Caki2 (cell line): Measurements from ENCODE around the gene SELENOK. TPM values are rescaled to one million over a fixed set of nuclear protein-coding genes. Genes with fewer than 3 reads are reported as not detected.

Experiments used
- DNase-seq: peaks from one replicate; pipeline ENCODE4 v3.0.0-alpha.2; 2015; ENCODE audit warnings: low read depth
- in situ Hi-C: cut with HindIII; loops from 2 replicates; pipeline ENCODE4 v1.10.0; 2016; ENCODE audit warnings: low sequenced_read_pairs, low pct_unique_long_range_greater_than_20kb, mixed read lengths
- total RNA-seq: library from RNA; depleted of rRNA; stranded (reverse); fragments of >200 nt; shearing (Covaris generic); gene quantifications from 2 replicates; pipeline ENCODE4 v1.2.3, GENCODE V29; 2014; ENCODE audit warnings: low replicate concordance

The SELENOK gene
- total RNA-seq, 1 experiment from 2014 or later, result 65.6 TPM

DNA sequence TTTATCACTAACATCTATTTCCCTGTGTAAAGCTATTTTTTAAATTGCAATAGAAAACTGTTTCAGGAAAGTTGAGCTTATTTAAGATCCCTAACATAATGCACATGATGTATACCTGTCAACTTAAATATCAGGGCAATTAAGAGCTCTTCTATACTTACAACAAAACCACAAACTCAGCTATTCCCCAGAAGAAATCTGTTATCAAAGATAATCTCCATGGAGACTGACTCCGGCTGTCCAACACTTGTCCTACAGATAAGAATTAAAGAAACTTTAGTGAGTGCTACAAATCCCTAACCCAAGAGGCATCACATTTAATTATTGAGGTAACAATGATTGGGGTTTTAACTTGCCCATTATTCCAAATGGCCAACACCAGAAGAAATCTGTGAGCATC, 3.4 kb downstream of the SELENOK start:
- in situ Hi-C loops, result no loop called here
- DNase-seq, result no peak

DNA sequence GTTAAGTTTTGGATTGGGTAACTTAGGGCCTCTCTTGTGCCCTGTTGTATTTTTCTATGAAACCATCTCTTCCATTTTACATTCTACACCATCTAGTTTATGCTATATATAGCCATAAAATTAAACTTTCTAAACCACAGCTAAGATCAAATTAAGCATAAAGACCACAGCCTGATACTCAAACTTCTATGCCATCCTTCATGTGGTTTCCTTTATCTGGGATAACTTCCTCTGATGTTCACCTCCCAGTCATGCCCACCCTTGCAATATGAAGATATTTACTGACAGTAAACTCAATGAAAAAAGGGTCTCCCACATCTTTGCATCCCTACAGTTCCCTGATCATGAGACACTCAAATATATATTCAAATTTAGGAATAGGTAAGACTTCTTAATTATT, 4.2 kb downstream of the SELENOK start:
- no peak for DNase-seq
- in situ Hi-C loops, result no loop called here

DNA sequence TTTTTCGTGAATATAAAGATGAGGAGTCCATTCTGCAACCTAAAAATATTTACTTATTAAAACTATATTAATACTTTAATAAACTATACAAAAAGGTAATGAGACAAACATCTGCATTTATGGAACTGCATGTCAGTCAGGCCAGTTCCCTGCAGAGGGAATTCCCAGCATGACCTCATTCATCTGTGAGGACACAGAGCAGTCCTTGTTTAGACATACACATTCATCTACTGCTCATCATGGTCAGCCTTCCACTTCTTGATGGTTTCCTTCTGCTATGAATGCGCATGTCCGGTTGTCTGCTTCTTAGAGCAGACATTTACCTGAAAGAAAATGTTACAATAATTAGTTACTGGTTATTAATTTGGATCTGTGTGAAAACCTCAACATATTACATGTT, 6.4 kb downstream of the SELENOK start:
- in situ Hi-C loops, result no loop called here
- no peak for DNase-seq

DNA sequence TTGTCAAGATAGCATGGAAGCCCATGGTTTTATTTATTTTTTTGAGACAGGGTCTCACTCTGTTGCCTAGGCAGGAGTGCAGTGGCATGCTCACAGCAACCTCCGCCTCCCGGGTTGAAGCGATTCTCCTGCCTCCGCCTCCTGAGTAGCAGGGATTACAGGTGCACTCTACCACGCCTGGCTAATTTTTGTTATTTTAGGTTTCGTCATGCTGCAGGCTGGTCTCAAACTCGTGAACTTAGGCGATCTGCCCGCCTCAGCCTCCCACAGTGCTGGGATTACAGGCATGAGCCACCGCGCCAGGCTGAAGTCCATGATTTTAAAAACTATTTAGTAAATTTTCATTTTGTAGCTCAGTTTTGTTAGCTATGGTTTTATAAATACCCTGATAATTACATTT, 7.0 kb downstream of the SELENOK start:
- in situ Hi-C loops, result no loop called here
- no peak for DNase-seq

DNA sequence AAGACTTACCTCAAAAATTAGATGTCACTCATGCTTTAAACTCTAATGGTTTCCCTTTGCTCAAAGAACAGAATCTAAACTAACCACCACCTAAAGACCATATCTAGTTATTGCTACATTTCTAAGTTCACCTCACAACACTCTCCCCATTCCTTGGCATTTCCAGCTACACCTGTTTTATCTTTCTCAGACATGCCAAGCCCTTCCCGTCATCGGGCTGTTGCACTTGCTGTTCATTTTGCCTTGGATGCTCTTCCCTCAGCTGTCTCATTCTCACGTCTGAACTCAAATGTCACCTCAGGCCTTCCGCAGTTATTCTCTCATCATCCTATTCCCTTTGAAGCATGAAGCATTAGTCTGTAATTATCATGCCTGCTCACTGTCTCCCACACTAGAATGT, 8.7 kb downstream of the SELENOK start:
- in situ Hi-C loops, result no loop called here
- DNase-seq, result no peak

DNA sequence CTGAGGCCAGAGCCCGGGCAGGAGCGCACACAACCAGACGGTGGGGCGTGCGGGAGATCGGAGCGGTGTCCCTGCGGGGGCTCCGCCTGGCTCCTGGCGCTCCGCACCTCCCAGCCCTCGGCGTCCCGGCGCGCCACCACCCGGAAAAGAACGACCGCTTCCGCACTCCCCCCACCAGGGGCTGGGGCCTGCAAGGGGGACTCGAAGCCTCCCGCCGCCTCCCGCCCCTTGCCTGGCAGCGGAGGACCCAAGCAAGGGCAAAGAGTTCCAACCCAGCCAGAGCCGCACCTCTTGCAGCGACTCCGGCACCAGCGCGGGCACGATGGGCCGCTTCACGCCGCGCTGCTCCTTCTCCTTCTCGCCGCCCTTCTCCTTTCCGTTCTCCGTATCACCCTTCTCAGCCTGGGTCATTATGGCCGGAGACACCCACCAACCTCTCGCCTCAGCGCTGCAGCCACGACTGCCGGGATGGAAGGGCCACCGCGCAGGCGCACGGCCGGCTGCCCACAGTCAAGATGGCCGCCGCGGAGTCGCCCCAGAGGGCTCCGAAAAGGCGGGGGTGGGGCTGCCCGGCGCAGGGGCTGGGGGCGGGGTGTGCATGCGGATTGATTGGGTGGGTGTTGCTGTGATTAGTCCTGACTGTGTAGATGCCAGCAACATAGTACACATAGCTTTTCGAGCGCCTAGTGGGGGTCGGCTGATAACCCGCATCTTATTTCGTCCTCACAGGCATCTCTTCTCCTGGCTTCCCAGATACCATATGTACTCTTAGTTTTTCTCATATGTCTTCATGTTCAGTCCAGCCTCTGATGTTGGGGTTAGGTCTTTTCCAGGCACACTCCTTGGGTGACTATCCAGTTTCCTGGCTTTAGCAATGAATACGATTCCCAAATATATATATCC, 9.7 kb downstream of the SELENOK start, which contains the start of gene ACTR8:
ACTR8 (minus strand) TSS at position 462 of the 903 bp plus-strand sequence; CDS start at position 411, 51 bp downstream.
- in situ Hi-C loops, result no loop called here
- DNase-seq, result peak; percentile 72

DNA sequence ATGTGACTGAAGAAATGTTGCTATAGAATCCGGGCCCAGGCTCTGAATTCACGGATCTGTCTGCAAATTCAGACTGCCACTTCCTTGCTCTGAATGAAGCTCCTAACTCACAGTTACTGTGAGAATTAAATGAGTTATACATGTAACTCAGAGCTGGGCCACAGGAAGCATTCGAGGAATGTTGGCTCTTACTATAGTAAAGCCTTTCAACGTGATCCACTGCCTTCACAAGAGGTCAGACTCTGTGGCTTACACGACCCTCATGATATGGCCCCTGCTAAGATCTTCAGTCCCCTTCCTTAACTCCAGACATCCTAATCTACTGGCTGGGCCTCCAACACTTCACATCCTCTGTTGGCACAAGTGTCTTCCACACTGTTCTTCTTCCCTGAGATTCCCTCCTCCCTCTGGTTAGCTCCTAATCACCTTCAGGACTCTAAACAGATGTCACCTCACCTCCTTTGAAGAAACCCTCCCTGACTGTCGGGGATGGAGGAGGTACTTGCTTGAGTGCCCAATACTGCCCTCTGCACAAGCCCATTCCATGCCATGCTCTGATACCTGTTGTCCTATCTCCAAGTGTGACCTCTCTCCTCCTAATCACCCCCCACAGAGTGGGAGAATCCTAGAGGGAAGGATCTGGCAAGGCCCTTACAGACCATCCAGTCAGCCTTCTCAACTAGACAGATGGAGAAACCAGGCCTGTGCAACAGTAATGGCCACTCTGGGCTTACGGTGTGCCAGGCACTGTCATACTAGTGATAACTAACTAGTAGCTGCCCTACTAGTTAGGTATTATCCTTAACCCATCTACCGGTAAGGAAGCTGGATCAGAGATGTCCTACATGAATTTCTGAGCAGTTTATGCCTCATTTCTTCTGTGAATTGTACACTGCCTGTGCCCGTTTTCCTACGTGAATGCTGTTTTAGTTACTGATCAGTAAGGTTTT, 11.0 kb downstream of the SELENOK start:
- no peak for DNase-seq
- in situ Hi-C loops, result no loop called here

DNA sequence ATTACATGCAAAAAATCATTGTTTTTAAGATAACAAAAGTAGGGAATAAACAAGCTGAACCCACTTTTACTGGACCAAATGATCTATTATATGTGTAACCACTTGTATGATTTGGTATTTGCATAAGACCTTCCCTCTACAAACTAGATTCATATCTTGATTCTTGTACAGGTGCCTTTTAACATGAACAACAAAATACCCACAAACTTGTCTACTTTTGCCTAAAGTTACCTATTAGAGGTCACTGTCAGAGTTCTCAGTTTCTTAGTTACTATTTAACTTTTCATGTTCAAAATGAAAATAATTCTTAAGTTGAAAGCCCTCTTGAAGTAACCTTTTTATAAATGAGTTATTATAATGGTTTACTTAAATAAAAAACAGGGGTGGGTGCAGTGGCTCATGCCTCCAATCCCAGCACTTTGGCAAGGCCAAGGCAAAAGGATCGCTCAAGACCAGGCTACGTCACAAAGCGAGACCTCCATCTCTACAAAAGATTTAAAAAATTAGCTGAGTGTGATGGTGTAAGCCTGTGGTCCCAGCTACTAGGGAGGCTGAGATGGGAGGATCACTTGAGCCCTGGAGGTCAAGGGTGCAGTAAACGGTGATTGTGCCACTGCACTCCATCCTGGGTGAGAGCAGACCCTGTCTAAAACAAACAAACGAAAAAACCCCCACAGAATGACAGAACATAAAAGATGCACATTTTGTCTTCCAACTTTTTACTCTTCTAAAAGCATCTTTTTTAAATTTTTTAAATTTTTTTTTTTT, 25.7 kb downstream of the SELENOK start:
- DNase-seq, result no peak
- in situ Hi-C loops, result no loop called here

DNA sequence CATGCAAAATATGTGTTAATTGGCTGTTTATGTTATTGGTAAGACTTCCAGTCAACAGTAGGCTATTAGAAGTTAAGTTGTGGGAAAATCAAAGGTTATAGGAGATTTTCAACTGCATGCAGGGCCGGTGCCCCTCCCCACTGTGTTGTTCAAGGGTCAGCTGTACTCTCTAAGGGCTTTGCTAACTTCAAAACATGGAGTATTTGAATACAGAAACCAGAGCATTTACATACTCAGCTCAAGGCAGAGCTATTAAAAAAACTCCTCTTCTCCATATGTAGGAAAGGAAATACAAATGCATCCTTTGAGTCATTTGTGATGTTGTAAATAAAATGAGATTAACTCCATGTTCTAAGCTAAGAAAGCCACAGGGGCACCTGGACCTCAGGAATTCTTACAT, 28.5 kb downstream of the SELENOK start:
- DNase-seq, result no peak
- in situ Hi-C loops, result no loop called here

DNA sequence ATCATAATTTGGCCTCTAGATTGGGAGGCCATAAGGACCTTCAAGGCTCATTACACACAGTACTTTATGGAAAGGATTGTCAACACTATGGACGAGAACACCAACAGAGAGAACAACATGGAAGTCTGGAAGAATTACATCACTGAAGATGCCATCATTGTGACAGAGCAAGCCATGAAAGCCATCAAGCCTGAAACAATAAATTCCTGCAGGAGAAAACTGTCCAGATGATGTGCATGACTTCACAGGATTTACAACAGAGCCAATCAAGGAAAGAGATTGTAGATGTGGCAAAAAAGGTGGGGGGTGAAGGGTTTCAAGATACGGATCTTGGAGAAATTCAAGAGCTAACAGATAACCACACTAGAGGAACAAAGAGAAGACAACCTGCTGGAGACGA, 29.4 kb downstream of the SELENOK start:
- DNase-seq, result peak; percentile 62
- in situ Hi-C loops, result no loop called here

DNA sequence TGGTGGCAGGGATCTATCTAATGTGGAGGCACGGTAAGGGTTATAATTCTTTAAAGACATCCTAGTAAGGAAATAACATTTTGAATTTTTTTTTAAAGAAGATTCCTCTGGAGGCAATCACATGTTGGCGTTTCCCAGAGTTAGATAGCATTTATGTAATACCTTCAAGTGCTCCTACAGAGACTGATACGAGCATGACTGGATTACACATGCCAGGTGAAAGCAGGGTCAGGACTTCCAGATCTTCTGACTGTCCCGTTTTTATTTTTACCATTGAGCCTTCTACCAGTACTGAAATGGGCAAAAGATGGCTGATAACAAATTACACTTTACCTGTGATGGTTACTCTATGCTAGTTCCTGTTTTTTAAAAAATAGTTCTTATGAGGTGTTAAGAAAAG, 31.5 kb downstream of the SELENOK start:
- in situ Hi-C loops, result no loop called here
- no peak for DNase-seq

DNA sequence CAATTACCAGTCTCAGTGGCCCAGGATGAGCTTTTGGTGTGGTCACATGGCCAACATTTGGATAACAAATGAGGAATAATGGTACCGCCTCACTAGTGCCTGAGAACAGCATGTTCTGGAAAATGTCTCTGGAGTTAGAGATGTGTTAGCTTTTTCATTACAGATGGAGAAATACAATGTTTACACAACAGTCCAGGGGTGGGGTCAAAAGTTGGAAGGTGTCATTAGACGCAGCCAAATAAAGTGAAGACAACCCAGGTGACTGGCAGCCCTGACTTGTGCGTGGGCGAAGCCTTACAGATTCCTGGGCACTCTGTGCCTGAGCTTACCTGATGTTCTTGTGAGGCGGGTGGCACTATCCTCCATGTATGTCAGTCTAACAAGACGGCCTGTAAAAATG, 32.5 kb downstream of the SELENOK start:
- in situ Hi-C loops, result no loop called here
- no peak for DNase-seq

DNA sequence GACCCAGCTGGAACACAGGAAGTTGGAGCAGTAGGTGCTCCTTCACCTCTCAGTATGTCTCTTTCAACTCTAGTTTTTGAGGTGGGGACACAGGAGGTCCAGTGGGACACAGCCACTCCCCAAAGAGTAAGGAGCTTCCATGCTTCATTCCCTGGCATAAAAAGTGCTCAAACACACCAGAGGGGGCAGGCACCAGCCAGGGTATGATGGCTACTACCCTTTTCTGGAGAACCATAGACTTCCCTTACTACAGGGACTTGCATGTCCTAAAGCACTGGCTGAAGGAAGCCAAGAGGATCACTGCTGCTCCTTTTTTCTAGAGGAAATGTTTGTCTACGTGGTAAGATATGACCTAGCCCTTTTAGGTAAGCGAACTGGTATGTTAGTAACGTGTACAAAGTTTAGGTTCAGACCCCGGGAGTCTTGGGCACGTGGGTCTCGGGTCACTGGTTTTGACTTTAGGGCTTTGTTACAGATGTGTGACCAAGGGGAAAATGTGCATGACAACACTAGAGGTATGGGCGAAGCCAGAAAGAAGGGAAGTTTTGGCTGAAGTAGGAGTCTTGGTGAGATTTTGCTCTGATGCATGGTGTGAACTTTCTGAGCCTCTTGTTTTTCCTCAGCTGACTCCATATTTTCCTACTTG, 33.4 kb downstream of the SELENOK start:
- in situ Hi-C loops, result no loop called here
- peak; percentile 23 for DNase-seq

DNA sequence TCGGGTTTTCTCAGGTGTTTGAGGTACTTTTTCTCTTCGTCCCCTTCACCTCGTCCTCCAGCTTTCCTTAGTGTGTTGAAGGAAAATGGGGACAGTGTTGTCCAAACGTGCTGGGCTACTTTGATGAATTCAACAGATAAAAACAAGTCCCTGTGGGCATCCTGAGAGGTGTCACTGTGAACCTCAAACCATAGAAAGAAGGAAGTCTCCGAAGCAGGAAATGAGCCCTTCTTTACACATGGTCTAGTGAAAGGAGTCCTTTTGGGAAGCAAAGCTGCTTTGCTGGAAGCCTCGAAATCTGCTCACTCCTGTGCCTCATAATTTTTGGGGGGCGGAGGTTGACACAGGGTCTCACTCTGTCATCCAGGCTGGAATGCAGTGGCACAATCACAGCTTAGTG, 34.7 kb downstream of the SELENOK start:
- no peak for DNase-seq
- in situ Hi-C loops, result no loop called here

DNA sequence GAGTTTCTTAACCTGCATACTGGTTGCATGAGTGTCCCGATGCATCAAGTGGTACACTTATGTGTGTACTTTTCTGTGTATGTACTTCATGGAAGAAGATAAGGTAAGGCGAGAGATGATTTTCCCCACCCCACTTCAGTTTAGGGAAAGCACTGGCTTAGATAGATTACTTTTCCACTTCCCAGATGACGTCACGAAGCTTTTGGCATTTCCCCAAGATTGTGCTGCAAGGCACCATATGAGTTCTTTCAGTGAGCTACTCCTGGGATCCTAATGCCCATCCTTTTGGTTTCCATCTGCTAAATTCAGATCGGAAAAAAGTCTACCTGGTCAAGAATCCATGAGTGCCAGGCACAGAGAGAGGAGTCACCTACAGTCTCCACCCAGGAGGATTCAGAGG, 40.8 kb downstream of the SELENOK start:
- DNase-seq, result no peak
- in situ Hi-C loops, result no loop called here

DNA sequence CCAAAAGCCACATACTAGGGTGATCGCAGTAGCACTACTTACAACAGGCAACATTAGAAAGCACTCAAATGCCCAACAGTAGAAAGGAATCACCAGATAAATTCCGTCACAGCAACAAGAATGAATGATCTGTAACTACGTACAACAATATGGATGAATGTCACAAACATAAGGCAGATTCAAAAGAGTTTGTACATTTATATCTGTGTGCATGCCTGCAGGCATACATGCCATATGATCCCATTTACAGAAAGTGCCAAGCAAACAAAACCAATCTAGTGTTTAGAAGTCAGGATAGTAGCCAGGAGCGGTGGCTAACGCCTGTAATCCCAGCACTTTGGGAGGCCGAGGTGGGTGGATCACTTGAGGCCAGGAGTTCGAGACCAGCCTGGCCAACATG, 41.7 kb downstream of the SELENOK start:
- in situ Hi-C loops, result no loop called here
- no peak for DNase-seq

DNA sequence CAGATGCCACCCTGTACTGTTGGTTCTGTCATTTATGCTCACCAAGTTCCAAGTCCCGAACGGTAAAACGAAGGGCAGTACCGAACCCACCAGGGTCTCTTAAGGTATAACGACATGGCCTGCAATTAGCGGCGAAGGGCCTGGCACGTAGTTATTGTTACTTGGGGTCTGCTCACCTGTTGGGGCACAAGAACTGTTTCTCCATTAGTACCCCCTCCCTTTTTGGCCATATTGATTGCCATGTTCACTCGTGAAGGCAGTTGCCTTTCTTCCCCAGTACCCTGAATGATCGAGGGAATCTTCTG, 44.9 kb downstream of the SELENOK start:
- no peak for DNase-seq
- in situ Hi-C loops, result no loop called here

DNA sequence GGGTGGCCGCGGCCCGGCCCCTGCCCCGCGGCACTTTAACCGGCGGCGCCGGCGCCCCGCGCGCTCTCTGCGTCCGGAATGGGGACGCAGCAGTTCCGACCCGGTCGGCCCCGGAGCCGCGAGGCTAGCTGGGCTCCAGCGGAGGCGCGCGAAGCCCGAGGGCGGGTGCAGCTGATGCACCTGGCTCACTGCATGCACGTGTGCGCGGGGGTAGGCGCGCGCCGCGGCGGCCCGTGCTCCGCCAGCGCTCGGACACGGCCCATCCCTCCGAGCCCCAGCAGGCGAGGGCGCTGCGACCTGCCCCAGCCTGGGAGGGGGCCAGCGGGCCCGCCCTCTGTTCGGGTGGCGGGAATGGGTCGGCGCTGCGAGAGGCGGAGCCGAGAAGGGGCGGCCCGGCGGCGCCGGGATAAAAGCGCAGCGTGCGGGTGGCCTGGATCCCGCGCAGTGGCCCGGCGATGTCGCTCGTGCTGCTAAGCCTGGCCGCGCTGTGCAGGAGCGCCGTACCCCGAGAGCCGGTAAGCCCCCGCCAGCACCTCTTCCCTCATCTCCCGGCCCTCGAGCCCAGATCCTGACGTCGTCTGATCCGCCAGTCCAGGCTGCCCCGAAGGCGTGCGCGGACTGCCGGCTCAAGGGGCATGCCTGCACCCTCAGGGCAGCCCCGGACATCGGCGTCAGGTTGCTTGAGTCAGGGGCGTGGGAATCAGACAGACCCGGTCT, 45.4 kb downstream of the SELENOK start, which contains the start of the genes CHDH and IL17RB:
CHDH (minus strand) TSS at position 286 of the 717 bp plus-strand sequence. CDS start 22,411 bp downstream, outside the sequence.
IL17RB (plus strand) TSS at position 435 of the 717 bp plus-strand sequence; CDS start at position 456, 21 bp downstream.
- peak; percentile 52 for DNase-seq
- in situ Hi-C loops, result no loop called here
